ENCODE measurements around the gene TLK2.

- TF ChIP-seq, protein P1, sequence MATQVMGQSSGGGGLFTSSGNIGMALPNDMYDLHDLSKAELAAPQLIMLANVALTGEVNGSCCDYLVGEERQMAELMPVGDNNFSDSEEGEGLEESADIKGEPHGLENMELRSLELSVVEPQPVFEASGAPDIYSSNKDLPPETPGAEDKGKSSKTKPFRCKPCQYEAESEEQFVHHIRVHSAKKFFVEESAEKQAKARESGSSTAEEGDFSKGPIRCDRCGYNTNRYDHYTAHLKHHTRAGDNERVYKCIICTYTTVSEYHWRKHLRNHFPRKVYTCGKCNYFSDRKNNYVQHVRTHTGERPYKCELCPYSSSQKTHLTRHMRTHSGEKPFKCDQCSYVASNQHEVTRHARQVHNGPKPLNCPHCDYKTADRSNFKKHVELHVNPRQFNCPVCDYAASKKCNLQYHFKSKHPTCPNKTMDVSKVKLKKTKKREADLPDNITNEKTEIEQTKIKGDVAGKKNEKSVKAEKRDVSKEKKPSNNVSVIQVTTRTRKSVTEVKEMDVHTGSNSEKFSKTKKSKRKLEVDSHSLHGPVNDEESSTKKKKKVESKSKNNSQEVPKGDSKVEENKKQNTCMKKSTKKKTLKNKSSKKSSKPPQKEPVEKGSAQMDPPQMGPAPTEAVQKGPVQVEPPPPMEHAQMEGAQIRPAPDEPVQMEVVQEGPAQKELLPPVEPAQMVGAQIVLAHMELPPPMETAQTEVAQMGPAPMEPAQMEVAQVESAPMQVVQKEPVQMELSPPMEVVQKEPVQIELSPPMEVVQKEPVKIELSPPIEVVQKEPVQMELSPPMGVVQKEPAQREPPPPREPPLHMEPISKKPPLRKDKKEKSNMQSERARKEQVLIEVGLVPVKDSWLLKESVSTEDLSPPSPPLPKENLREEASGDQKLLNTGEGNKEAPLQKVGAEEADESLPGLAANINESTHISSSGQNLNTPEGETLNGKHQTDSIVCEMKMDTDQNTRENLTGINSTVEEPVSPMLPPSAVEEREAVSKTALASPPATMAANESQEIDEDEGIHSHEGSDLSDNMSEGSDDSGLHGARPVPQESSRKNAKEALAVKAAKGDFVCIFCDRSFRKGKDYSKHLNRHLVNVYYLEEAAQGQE (IDR thresholded peaks at IDR 0.05; ENCODE audit: low read depth) = no peak
- TF ChIP-seq, protein P2, sequence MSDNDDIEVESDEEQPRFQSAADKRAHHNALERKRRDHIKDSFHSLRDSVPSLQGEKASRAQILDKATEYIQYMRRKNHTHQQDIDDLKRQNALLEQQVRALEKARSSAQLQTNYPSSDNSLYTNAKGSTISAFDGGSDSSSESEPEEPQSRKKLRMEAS (IDR thresholded peaks at IDR 0.05) = no peak
- TF ChIP-seq RAD21 (IDR thresholded peaks at IDR 0.05; ENCODE audit: low read depth) (no peak), EGR1 (IDR thresholded peaks at IDR 0.05) (no peak), YY1 (IDR thresholded peaks at IDR 0.05; ENCODE audit: low read depth) (no peak), EP300 (IDR thresholded peaks at IDR 0.05; ENCODE audit: borderline replicate concordance) (no peak)
- TF ChIP-seq, protein P3, sequence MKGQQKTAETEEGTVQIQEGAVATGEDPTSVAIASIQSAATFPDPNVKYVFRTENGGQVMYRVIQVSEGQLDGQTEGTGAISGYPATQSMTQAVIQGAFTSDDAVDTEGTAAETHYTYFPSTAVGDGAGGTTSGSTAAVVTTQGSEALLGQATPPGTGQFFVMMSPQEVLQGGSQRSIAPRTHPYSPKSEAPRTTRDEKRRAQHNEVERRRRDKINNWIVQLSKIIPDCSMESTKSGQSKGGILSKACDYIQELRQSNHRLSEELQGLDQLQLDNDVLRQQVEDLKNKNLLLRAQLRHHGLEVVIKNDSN (IDR thresholded peaks at IDR 0.05) = no peak
Observed at GRCh38 chr17:62601471-62601870, 122.8 kb downstream of the TLK2 start.

Measured in Ishikawa (cell line).